ENCODE results near the gene SCYL1.
A peak's percentile ranks its signal among the peaks of the same experiment; 100 is the strongest.

The SCYL1 gene

DNA sequence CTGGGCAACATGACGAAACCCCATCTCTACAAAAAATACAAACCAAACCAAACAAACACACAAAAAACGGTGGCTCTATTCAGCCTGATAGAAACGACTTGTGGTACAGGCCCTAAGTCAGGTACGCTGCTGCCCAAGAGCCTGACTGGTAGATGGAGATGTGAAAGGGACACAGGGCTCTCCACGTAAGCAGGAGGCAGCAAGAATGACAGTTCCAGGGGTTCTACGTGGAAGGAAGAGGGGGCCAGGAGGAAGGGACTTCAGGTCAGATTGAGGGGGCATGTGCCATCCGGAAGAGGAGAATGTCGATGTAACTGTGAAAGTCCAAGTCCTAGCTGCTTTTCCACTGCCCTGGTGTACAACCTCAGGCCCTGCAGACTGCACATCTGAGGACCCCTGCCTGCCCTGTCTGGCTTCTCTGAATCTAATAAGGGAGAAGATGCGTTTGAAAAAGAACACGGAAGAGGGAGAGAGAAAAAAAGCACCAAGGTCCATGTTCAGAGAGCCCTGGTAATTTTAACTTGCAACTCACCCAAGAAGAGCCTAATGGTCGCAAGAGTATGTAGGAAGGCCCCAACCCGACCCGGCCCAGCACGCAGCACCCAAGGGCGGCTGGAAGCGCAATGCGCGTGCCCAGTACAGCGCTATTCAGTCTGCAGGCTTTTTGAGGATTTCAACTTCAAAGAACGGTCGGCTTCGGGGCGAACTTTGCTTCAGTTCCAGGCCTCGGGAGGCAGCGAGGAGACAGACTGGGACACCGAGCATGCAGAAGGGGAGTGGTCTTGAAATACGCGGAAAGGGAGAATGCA lies 44.5 kb downstream of the SCYL1 start:
- DNase-seq (ENCODE audit: low read depth in 2 of 2): no peak

DNA sequence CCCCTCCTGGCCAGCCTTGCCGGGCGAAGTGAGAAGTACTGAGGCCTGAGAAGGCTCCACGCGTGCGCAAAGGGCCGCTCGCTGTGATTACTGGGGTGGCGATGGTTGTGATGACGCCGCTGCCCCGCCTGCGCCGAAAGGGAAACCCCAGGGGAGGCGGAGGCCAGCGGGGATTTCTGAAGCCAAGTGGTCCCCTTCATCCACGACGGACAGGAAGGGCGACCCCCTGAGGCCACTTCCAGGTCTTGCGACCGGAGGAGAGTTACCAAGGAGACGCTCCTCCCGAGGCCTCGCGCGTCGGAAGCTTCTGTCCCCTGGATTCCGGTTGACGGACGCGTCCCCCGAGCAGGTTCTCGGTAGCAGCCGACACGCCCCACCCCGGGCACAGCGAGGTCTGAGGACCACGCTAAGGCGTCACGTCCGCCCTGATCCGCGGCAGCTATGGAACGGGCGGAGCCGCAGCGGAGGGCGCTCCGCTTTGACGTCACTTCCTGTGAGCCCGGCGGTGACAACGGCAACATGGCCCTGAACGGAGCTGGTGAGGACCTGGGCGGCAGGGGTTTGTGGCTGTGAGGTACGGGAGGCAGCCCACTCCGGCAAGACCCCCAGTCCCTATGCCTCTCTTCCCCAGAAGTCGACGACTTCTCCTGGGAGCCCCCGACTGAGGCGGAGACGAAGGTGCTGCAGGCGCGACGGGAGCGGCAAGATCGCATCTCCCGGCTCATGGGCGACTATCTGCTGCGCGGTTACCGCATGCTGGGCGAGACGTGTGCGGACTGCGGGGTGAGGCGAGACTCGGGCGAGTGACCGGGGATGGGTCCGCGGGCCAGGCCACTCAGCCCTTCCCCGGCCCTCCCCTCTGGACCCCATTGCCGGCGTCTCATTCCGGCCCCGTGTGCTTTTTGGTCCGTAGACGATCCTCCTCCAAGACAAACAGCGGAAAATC lies 45.4 kb downstream of the SCYL1 start, which contains the start of gene ZNRD2:
TSS of gene ZNRD2 (plus strand) at position 505 of the 946 bp plus-strand sequence. CDS start at position 520, 15 bp downstream.
- DNase-seq (ENCODE audit: low read depth in 2 of 2): peak; percentile 98

DNA sequence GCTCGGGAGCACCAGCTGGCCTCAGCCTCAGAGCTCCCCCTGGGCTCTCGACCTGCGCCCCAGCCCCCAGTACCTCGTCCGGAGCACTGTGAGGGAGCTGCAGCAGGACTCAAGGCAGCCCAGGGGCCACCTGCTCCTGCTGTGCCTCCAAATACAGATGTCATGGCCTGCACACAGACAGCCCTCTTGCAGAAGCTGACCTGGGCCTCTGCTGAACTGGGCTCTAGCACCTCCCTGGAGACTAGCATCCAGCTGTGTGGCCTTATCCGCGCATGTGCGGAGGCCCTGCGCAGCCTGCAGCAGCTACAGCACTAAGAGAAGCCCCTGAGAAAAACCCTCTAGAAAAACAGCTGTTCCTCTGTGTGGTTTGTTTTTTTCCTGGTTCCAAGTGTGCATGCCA lies 46.5 kb downstream of the SCYL1 start:
- DNase-seq (ENCODE audit: low read depth in 2 of 2): no peak

DNA sequence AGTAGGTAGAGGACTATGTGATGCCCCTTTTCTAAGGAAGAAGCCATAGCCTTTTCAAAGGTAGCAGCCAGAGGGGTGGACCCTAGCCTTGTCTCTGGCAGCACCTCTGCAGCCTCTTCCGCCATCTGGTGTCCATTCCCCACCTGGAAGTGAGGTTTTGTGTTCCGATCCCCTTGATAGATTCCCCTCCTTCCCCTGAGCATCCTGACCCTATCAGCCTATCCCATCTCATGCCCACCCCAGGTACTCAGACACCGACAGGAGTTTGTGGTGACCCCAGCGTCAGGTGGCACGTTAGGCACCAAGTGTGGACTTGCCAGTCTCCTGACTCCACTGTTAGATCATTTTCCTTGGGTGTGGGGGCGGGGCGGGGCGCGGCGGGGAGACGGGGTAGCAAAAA lies 47.1 kb downstream of the SCYL1 start:
- DNase-seq (ENCODE audit: low read depth in 2 of 2): no peak

DNA sequence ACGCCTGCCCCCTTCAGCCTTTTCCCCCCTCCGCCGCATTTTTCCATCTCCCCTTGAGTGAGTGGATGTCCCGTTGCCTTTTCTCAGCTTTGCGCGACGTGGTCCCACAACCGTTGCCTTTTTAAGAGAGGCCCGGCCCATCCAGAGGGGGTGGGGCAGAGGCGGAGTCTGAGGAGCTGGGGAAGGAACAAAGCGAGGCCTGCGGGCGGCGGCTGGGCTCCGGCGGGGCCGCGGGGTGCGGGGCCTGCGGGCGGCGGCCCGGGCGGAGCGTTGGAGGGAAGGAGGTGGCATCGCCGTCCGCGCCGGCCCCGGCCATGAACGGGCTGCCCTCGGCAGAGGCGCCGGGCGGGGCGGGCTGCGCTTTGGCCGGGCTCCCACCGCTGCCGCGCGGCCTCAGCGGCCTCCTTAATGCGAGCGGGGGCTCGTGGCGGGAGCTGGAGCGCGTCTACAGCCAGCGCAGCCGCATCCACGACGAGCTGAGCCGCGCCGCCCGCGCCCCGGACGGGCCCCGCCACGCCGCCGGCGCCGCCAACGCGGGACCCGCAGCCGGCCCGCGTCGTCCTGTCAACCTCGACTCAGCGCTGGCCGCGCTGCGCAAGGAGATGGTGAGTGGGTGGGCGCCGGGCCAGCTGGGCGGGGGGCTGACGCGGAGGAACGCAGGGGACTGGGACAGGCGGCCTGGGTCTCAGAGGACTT lies 47.6 kb downstream of the SCYL1 start, which contains the start of gene FAM89B:
TSS of gene FAM89B (plus strand) at position 183 of the 696 bp plus-strand sequence. CDS start at position 315, 132 bp downstream.
- peak; percentile 70 to 75 for DNase-seq (ENCODE audit: low read depth in 2 of 2)

DNA sequence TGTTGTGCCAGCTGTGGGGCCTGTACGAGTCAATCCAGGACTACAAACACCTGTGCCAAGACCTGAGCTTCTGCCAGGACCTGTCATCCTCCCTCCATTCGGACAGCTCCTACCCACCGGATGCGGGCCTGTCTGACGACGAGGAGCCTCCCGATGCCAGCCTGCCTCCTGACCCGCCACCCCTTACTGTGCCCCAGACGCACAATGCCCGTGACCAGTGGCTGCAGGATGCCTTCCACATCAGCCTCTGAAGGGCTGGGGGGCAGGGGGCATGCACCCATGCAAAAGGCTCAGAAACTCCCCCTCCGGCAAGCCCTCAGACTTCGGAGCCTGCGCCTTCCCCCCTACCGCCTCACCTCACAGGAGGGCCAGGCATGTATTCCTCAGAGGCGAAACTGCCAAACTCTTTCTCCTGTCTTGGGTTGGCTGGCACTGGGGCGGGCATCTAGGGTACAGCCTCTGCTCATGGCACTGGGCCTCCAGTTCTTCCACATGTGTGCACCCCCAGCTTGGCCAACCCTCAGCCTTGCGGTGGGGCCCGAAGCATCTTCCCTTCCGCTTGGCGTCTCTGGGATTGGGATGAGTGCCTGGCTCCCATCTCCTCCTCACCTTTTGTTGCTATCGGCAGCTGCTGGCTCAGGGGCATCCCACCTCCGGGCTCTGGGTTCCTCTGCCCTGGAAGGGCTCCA lies 48.7 kb downstream of the SCYL1 start:
- DNase-seq (ENCODE audit: low read depth in 2 of 2): no peak

DNA sequence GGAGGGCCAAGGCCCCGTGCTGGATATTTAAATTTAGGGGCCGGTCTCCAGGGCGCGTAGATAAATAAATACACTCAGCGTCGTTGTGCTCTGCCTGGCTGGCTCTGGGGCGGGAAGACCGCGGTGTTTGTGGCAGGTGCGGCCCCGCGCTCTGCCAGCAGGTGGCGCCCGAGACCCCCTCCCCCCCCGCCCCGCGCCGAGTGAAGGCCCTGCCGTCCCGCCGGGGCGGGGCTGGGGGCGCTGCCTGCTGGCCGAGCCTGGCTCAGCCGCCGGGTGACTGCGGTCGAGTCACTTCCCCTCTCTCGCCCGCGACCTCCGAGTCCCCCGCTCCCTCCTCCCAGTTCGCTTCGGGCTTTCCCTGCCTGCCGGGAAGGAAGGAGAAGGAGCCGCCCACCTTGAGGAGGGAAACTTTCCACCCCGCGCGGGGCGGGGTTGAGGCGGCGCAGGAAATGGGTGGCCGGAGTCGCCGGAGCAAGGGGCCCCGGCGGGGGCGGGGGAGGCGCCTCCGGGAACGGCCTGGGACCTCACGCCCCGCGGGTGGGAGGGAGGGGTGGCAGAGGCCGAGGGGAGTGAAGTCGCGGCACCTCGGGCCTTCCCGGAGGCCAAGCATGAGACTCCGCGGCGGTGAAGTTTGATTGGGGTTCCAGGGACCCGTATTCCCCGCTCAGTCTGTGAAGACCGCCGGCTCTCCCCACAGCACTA lies 49.4 kb downstream of the SCYL1 start:
- peak; percentile 65 to 79 for DNase-seq (ENCODE audit: low read depth in 2 of 2)

DNA sequence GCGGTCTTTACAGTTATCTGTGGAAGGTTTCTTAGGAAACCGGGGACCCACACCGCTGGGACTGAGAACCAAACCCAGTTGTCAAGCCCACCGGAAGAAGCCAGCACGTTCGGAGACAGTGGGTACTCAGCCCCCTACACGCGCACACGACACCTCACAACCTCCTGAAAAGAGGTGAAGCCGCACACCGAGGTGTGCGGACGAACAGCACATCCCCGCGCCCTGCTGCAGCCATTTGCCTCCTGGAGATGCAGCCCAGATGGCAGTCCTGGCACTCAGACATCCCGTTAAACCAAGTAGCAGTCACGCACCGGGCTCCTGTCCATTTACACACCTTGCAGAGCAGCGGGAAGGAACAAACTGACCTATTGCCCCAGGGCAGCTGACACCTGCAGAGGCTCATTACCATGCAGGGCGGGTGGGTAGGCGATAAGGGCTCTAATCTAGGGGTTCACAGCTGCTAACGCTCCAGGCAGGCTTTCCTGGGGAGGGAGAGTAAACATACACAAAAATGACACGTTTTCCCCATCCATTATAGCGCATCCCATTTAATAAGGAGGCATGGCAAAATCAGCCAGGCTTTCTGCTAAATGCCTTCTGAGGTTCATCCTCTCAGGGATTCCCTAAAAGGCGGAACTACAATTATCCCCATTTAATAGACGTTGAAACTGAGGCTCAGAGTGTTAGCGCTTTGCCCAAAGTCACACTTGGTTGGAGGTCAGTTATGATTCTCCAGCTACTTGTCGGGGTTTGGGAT lies 50.1 kb downstream of the SCYL1 start:
- no peak for DNase-seq (ENCODE audit: low read depth in 2 of 2)

DNA sequence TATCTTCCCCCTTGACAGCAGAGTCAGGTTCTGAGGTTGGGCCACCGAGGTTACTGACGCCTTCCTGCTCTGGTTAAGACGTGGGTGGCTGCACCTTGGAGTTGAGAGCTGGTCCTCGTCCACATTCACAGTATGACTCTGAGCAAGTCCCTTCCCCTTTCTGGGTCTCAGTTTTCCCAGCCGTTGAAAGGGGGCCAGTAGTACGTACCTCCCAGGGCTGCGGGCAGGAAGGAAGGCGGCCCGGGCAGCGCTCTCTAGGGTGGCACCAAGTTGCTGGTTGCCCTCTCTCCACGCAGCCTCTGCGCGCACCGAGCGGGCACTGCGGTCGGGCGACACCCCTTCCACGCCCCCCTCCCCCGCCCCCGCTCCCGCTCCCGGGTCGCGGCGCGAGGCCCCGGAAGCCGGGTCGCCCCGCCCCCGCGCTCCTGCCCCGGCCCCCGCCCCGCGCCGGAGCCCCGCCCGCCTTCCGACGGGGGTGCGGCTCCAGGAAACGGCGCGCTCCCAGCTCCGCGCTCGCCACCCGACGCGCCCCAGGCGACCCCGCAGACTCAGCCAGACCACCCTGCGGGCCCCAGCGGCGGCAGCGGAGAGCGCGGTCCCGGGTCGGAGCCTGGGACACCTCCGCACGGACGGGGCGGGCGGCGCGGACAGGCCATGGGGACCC lies 50.8 kb downstream of the SCYL1 start, which contains the start of gene EHBP1L1:
TSS of gene EHBP1L1 (plus strand) at position 486 of the 664 bp plus-strand sequence. CDS start 250 bp downstream, outside the sequence.
- DNase-seq (ENCODE audit: low read depth in 2 of 2): peak; percentile 45 to 63

DNA sequence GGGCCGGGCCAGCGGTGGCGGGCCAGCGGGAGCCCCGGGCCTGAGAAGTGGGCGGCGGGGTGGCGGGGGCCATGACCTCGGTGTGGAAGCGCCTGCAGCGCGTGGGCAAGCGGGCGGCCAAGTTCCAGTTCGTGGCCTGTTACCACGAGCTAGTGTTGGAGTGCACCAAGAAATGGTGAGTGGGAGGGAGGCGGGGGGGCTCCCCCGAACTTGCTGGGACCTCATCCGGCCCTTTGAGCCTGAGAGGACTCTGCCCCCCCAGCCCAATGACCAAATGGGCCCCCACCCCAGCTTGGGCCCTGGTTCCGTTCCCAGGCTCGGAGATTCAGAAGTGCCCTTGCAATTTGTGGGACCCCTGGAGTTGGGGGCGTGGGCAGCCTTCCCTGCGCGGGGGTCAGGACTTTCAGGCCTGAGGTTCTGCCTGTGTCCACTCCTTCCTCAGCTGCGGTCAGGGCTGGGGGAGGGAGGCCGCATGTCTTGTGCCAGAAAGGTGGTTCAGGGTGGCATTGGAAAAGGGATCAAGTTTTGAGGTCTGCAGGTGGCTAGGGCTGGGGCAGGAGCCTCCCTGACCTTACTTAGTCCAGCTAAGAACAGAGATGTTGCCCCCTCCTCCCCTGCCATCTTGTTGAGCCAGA lies 51.5 kb downstream of the SCYL1 start:
- no peak for DNase-seq (ENCODE audit: low read depth in 2 of 2)

DNA sequence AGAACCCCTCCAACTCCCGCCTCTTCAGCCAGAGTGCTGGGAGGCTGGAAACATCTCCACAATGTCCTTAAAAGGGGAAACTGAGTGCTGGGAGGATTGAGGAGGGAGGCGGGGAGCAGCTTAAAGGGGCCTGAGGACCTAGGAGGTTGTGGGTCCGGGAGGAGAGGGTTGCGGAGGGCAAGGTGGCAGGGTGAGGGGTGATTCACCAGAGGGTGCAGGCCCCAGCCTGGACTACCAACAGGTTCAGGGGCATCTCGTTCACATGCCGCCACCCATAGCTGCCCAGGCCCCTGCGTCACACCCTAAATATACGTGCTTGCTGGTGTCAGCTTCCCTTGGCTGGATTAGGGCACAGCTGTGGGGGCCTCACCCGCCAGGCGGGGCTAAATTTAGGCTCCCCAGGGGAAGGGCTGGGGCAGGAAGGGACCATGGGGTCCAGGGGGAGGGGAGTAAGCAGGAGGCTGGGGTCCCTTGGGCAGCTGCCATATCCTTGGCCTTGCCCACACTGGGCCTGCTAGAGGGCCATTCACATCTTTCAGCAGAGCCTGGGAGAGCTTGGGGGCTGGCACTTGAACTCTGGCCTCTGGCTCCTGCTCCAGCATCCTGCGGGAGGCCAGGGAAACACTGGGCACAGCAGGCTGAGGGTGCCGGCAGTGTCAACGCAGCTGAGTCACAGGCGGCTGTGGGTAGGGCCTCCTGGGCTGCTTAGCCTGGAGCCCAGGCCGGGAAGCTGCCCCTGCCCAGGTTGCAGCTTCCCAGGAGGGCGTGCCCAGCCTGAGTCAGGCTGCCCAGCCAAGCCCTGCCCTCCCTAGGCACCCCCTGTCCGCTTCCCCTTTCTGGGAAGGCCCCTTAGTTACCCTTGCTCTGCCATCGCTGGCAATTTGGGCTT lies 52.2 kb downstream of the SCYL1 start:
- no peak for DNase-seq (ENCODE audit: low read depth in 2 of 2)

DNA sequence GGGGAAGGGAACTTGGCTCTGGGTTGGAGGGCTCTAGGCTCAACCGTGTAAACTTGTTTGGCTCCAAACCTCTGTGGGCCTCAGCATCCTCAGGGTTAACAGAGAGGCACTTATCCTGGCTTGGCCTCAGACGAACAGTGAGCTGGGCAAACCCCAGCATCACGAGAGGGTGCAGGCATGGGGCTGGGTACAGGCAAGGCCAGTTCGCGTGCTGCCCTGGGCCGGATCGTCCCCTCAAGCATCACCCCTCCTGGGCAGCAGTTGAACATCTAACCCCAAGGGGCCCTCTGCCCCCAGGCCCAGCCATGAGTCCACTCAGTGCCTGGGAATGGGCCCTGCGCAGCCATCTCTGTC lies 52.9 kb downstream of the SCYL1 start:
- no peak for DNase-seq (ENCODE audit: low read depth in 2 of 2)

DNA sequence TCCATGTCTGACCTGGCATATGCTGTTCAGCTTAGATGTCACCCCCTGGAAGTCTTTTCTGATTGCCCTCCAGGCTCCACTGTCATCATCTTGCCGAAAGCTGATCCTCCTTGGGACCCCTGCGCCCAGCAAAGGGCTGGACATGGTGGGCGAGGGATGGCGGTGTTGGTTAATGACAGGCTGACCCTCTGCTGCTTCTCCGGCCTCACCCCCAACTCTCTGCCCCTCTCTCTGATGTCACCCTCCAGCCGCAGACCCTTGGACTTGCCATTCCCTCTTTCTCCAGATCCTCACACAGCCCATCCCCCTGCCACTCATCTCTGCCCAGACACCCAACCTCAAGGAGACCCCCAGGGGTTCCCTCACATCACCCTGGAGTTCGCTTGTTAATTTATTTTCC lies 53.3 kb downstream of the SCYL1 start:
- no peak for DNase-seq (ENCODE audit: low read depth in 2 of 2)

DNA sequence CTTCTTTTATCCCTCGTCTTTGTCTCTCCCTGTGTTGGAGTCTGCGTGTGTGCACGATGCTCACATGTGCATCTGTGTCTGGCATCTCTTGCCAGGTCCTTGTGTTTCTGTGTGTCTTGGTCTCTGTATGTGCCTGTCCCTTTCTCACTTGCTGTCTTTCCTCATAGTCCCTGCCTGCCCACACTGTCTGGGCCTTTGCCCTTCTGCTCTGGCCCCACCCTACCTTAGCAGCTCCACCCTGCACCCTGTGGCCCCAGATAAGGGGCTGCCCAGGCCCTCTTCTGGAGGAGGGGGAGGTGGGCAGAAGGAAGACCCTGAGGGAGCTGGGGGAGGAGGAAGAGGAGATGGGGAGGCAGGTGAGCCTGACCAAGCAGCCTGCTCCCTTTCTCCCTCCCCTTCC lies 53.8 kb downstream of the SCYL1 start:
- DNase-seq (ENCODE audit: low read depth in 2 of 2): no peak

DNA sequence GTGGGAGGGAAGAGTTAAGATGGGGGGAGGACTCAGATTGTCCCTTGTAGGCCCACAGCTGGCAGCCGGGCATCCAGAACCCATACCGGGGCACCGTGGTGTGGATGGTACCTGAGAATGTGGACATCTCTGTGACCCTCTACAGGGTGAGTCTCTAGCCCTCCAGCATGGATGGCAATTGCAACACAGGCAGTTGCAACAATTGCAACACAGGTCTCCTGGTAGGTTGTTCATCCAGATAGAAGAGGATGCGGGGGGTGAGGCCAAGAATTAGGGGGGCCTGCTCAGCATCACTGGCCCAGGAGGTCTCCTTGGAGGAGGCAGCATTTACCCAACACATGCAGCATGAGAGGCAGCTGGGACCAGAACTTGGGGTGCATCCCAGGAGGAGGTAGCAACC lies 54.4 kb downstream of the SCYL1 start:
- DNase-seq (ENCODE audit: low read depth in 2 of 2): no peak

DNA sequence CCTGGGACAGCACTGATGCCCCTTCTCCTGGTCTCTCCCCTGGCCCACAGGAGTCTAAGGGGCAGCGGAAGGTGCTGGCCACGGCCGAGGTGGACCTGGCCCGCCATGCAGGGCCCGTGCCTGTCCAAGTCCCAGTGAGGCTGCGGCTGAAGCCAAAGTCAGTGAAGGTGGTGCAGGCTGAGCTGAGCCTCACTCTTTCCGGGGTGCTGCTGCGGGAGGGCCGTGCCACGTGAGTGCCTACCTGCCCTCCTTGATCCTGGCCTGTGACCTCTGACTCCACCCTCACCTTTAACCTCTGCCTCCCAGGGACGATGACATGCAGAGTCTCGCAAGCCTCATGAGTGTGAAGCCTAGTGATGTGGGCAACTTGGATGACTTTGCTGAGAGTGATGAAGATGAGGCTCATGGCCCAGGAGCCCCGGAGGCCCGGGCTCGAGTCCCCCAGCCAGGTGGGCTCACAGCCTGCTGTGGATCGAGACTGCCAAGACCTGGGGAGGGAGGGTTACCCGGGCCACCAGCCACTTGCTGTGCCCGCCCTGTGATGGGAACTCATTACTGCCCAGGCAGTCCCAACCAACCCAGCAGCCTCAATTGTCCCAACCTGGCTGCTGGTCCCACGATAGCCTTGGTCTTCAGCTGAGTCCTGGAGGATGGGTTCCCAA lies 55.3 kb downstream of the SCYL1 start:
- no peak for DNase-seq (ENCODE audit: low read depth in 2 of 2)

DNA sequence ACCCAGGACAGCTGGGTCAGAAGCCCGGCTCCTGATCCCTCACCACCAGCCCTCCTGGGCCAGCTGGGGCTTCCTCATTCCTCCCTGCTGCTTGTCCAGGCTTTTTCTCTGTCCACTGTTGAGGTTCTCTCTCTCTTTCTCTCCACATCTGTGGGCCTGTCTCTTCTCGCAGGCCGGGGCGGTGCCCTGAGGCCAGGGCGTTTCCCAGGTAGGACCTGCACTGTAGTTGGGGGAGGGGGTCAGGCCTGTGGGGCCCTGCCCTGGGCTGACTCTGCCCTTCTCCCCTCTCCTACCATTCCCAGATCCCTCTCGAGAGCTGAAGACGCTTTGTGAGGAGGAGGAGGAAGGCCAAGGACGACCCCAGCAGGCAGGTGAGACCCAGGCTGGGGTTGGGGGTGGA lies 55.9 kb downstream of the SCYL1 start:
- no peak for DNase-seq (ENCODE audit: low read depth in 2 of 2)
